GM18951 (cell line): ENCODE data around the gene OR5B17.
"Not testable (repeated sequence)": the region's sequence is repeated elsewhere in the genome, so short reads cannot be mapped to it uniquely, and the experiment has no call there.

Experiments
- POLR2A ChIP-seq: IDR thresholded peaks from 4 replicates; pipeline ENCODE4 v1.6.1; 2011; ENCODE audit warnings: mild to moderate bottlenecking; ENCODE audit not compliant: insufficient read length, insufficient read depth; ENCODE audit errors: extremely low read depth
- in situ Hi-C: fragments of 300-500 bp; cut with MboI; formaldehyde crosslinking; loops from one replicate; pipeline ENCODE4 v1.12.0; 2022; ENCODE audit warnings: low sequenced_read_pairs, mixed read lengths, inconsistent platforms; ENCODE audit not compliant: unreplicated experiment

Gene OR5B17

GRCh38 chr11:58358969-58359368 is at the start of gene OR5B17:
TSS of gene OR5B17 (minus strand) at chr11:58359069. CDS start at chr11:58359069, 0 bp downstream.
- no peak for TF ChIP-seq POLR2A
- in situ Hi-C loops = no loop called here

GRCh38 chr11:58406774-58407173 is 47.9 kb upstream of the OR5B17 start, which contains the start of gene OR5B3:
TSS of gene OR5B3 (minus strand) at chr11:58406874. CDS start at chr11:58403409, 3,465 bp downstream.
- in situ Hi-C loops = no loop called here
- no peak for TF ChIP-seq POLR2A

DNA sequence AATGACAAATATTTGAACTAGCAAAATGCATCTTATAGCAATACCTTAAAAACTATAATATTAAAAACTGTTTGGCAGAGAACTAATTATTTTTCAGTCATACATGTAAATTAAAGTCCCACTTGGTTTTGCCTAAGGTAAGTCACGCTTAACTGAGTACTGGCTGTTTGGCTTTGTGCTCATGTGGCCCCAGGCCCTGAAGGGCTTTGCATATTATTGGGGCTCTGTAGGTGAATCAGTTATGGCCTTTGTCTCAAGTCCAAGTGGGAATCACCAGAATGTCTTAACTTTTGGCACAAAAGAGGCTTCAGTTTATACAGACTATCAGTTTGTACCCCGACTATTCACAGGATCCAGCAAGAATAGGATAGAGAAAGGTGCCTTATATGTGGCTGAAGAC is 40.8 kb upstream of the OR5B17 start:
- in situ Hi-C loops = not testable (repeated sequence)

DNA sequence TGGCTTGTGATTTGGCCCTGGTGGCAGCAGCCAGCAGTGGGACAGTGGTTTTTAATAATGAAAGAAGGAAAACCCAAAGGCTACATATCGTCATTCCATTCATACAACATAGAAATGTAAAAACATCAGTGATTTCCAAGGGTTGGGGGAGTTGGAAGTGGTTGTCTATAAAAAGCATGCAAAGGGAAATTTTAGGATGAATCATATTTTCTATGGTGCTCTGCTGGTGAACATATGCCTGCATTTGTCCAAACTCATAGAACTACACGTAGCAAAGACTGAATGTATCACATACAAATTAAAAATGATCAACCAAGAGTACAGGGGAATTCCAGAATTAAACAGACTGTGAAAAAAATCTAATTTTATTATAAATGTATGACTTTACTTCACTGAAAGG is 36.7 kb upstream of the OR5B17 start:
- TF ChIP-seq POLR2A = no peak
- in situ Hi-C loops = no loop called here

GRCh38 chr11:58394195-58394594 is 35.3 kb upstream of the OR5B17 start:
- in situ Hi-C loops = no loop called here
- TF ChIP-seq POLR2A = no peak

DNA sequence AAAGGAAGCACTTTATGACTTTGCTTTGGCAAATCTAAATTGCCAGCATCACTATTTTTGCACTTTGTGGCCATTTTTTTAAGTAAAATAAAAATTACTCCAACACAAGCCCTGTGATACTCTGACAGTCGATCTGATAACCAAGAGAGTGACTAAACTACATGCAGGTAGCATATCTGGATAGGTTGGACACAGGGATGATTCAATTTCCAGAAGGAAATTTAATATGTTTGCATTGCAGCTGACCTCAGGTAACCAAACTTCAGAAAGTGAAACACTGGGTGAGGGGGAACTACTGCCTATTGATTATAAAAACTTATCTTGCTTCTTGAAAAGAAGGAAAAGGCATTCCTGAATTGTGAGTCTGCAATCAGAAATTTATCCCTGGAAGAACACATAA is 33.9 kb upstream of the OR5B17 start:
- in situ Hi-C loops = no loop called here
- TF ChIP-seq POLR2A = no peak

GRCh38 chr11:58391879-58392278 is 33.0 kb upstream of the OR5B17 start:
- no peak for TF ChIP-seq POLR2A
- in situ Hi-C loops = no loop called here

GRCh38 chr11:58390551-58391063 is 31.7 kb upstream of the OR5B17 start:
- in situ Hi-C loops = no loop called here
- TF ChIP-seq POLR2A = no peak

GRCh38 chr11:58354727-58355126 is 4.1 kb downstream of the OR5B17 start:
- TF ChIP-seq POLR2A = no peak
- in situ Hi-C loops = no loop called here

DNA sequence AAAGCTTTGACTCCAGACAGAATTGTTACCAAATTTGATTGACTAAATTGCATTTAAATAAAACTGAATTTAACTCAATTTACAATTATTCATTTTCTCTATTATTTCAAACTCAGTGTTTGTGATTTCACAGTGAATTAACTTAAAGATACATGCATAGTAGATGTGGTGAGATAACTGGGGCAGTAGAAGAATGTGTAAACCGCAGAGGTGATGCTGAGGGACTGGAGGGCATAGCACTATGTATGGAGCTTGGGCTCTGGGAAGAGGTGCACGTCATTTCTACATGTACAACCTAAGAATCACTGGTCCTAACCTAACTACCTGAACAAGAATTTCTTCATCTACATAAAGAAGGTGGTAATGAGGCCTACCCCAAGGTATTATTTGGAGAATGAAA is 13.7 kb downstream of the OR5B17 start:
- in situ Hi-C loops = no loop called here
- TF ChIP-seq POLR2A = no peak

DNA sequence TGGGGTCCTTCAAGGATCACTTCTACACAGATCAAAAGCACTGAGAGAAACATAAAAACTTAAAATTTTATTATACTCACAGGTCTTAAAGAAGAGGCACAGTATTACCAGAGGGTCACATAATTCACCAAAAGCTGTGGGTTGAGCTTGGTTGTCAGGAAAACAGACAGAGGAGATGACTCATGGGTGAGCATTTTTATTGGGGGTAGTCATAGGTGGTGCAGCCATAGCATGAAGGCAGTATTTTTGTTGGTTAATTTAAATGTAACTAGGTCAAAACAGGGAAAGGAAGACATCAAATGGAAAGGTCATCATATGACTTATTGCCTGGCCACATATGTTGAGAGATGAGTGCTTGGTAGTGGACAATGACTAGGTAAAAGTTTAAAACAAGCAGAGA is 24.2 kb downstream of the OR5B17 start:
- in situ Hi-C loops = no loop called here
- TF ChIP-seq POLR2A = no peak

DNA sequence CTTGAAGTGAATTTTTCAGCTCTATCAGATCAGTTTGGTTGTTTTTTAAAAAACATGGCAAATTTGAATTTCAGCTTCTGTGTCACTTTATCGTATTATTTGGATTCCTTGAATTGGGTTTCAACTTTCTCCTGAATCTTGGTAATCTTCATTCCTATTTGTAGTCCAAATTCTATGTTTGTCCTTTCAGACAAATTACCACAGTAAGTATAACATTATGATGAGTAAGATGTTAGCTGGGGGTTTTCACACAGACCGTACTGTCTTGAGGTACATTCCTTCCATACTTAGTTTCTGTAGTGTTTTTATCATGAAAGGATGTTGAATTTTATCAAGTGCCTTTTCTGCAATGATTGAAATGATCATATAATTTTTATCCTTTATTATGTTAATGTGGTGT is 28.0 kb downstream of the OR5B17 start:
- no peak for TF ChIP-seq POLR2A
- in situ Hi-C loops = no loop called here

- TF ChIP-seq POLR2A = no peak
- in situ Hi-C loops = no loop called here
Measured at GRCh38 chr11:58318532-58318931, 40.3 kb downstream of the OR5B17 start.

GRCh38 chr11:58316142-58316541 is 42.7 kb downstream of the OR5B17 start:
- in situ Hi-C loops = no loop called here
- no peak for TF ChIP-seq POLR2A
